IMR-90 (cell line): ENCODE measurements around the gene ACY1. TPM values are rescaled to one million over a fixed set of nuclear protein-coding genes. Genes with fewer than 3 reads are reported as not detected.

Source experiments
- ATAC-seq: fragments of 200-7000 bp; cut with Tn5 transposase; 2 replicates; pipeline ENCODE4 v1.9.1; 2020; ENCODE audit warnings: low read depth, mild to moderate bottlenecking, moderate library complexity
- BruUV-seq: library from RNA; stranded (reverse); fragments of 400-500 nt; replicated peaks from 2 replicates; lab custom pipeline; 2021; lab: Mats Ljungman, UMichigan
- CTCF ChIA-PET: fragments of 300-600 bp; formaldehyde crosslinking; extraction: SDS; loops from one replicate; lab custom pipeline; 2021; ENCODE audit warnings: antibody characterized with exemption; lab: Yijun Ruan, JAX
- POLR2A ChIA-PET: fragments of 300-600 bp; sonication (Branson Sonifier 250); formaldehyde crosslinking; loops from one replicate; lab custom pipeline; 2022; ENCODE audit warnings: antibody characterized with exemption; ENCODE audit not compliant: unreplicated experiment; lab: Charles Lee
- DNase-seq: peaks from one replicate; pipeline ENCODE4 v3.0.0; 2013
- H2AFZ ChIP-seq: replicated peaks from 2 replicates; pipeline ENCODE3; 2013; ENCODE audit warnings: low read length, mild to moderate bottlenecking; ENCODE audit not compliant: poor library complexity
- H2AK5ac ChIP-seq: 2 replicates; pipeline ENCODE4 v1.6.1; 2013; ENCODE audit warnings: low read depth, low read length, inconsistent platforms
- H2AK9ac ChIP-seq: replicated peaks from 2 replicates; pipeline ENCODE3; 2013; ENCODE audit warnings: mild to moderate bottlenecking, low read depth, low read length, moderate library complexity; ENCODE audit not compliant: poor library complexity
- H2BK120ac ChIP-seq: 2 replicates; pipeline ENCODE4 v1.6.1; 2013; ENCODE audit warnings: low read depth, low read length, inconsistent platforms
- H2BK15ac ChIP-seq: 3 replicates; pipeline ENCODE4 v1.6.1; 2013; ENCODE audit warnings: low read depth, low read length, inconsistent platforms
- H2BK20ac ChIP-seq: 2 replicates; pipeline ENCODE4 v1.6.1; 2013; ENCODE audit warnings: low read depth, mild to moderate bottlenecking, inconsistent platforms, low read length, moderate library complexity
- H2BK5ac ChIP-seq: 2 replicates; pipeline ENCODE4 v1.6.1; 2013; ENCODE audit warnings: mild to moderate bottlenecking, low read depth, low read length, inconsistent platforms; ENCODE audit not compliant: poor library complexity, severe bottlenecking
- H3K14ac ChIP-seq: replicated peaks from 2 replicates; pipeline ENCODE4 v1.6.1; 2013; ENCODE audit warnings: low read depth, low read length, inconsistent platforms
- H3K18ac ChIP-seq: 2 replicates; pipeline ENCODE4 v1.6.1; 2013; ENCODE audit warnings: low read depth, low read length, control low read depth
- H3K23ac ChIP-seq: 2 replicates; pipeline ENCODE4 v1.6.1; 2013; ENCODE audit warnings: low read depth, low read length, inconsistent platforms
- H3K27ac ChIP-seq: 2 replicates; pipeline ENCODE4 v1.5.1; 2013; ENCODE audit warnings: mild to moderate bottlenecking, control low read depth, low read length; ENCODE audit not compliant: insufficient read depth
- H3K27me3 ChIP-seq: 2 replicates; pipeline ENCODE4 v1.6.1; 2013; ENCODE audit warnings: low read length; ENCODE audit not compliant: control insufficient read depth, insufficient read depth
- H3K36me3 ChIP-seq: 2 replicates; pipeline ENCODE4 v1.6.1; 2013; ENCODE audit warnings: low read length, mixed read lengths; ENCODE audit not compliant: control insufficient read depth, insufficient read depth
- H3K4ac ChIP-seq: 2 replicates; pipeline ENCODE4 v1.6.1; 2013; ENCODE audit warnings: low read depth, low read length, inconsistent platforms
- H3K4me1 ChIP-seq: 2 replicates; pipeline ENCODE4 v1.6.1; 2013; ENCODE audit warnings: low read length, mixed read lengths; ENCODE audit not compliant: control insufficient read depth, insufficient read depth
- H3K4me2 ChIP-seq: 2 replicates; pipeline ENCODE4 v1.6.1; 2013; ENCODE audit warnings: low read depth, mild to moderate bottlenecking, control low read depth, low read length, moderate library complexity
- H3K4me3 ChIP-seq: 2 replicates; pipeline ENCODE4 v1.5.1; 2013; ENCODE audit warnings: low read depth, mild to moderate bottlenecking, control low read depth, low read length, moderate library complexity; ENCODE audit not compliant: insufficient read depth
- H3K56ac ChIP-seq: 2 replicates; pipeline ENCODE4 v1.6.1; 2013; ENCODE audit warnings: low read length, inconsistent platforms; ENCODE audit not compliant: insufficient read depth; ENCODE audit errors: extremely low read depth
- H3K79me1 ChIP-seq, 2 experiments: 2 replicates each; pipeline ENCODE4 v1.6.1; 2013; ENCODE audit warnings: low read length in 2 of 2, inconsistent platforms in 1 of 2, low read depth in 1 of 2
- H3K9ac ChIP-seq: 2 replicates; pipeline ENCODE4 v1.6.1; 2013; ENCODE audit warnings: low read depth, low read length, control low read depth
- H3K9me1 ChIP-seq: 2 replicates; pipeline ENCODE4 v1.6.1; 2013; ENCODE audit warnings: low read length, inconsistent platforms; ENCODE audit not compliant: insufficient read depth
- H3K9me3 ChIP-seq: 2 replicates; pipeline ENCODE4 v1.6.1; 2013; ENCODE audit warnings: low read length; ENCODE audit not compliant: control insufficient read depth, insufficient read depth
- H4K20me1 ChIP-seq: 2 replicates; pipeline ENCODE4 v1.6.1; 2013; ENCODE audit warnings: low read length, inconsistent platforms; ENCODE audit not compliant: insufficient read depth
- H4K5ac ChIP-seq: 2 replicates; pipeline ENCODE4 v1.6.1; 2013; ENCODE audit warnings: mild to moderate bottlenecking, low read depth, low read length, control low read depth
- H4K8ac ChIP-seq, 2 experiments: 2 replicates each; pipeline ENCODE4 v1.6.1; 2013; ENCODE audit warnings: low read depth in 2 of 2, low read length in 2 of 2, control low read depth in 1 of 2, inconsistent platforms in 1 of 2
- H4K91ac ChIP-seq: 2 replicates; pipeline ENCODE4 v1.6.1; 2013; ENCODE audit warnings: low read depth, low read length, inconsistent platforms; ENCODE audit not compliant: insufficient read depth
- BHLHE40 ChIP-seq: fragments of 150-350 bp; IDR thresholded peaks from 2 replicates; pipeline ENCODE4 v1.6.1; 2016; ENCODE audit warnings: mild to moderate bottlenecking, low read depth, low read length
- RAD21 ChIP-seq: IDR thresholded peaks from 2 replicates; pipeline ENCODE4 v1.6.1; 2012; ENCODE audit warnings: low read length, improper control_type of control experiment
- WGBS, 2 experiments: methylation state at CpG; one replicate each; pipeline versions ENCODE4 v1.1.5 to v1.1.7; 2013; ENCODE audit warnings: missing lambda C conversion rate in 2 of 2; ENCODE audit not compliant: insufficient read length in 1 of 2; ENCODE audit errors: extremely low coverage in 2 of 2; 5-methylcytosine and 5-hydroxymethylcytosine counted together
- dilution Hi-C: fragments of 300-500 bp; cut with HindIII; formaldehyde crosslinking; loops from one replicate; pipeline ENCODE4 v1.14.3; 2018; ENCODE audit warnings: low sequenced_read_pairs; ENCODE audit not compliant: unreplicated experiment
- in situ Hi-C: fragments of 300-500 bp; cut with MboI; formaldehyde crosslinking; loops from 3 replicates; pipeline ENCODE4 v1.14.3; 2019; ENCODE audit warnings: low sequenced_read_pairs, inconsistent platforms, mixed read lengths
- intact Hi-C: fragments of 100-400 bp; cut with micrococcal nuclease; formaldehyde crosslinking; loops from 2 replicates; pipeline ENCODE4 v1.10.0; 2022
- polyA plus RNA-seq, 3 experiments: library from polyadenylated mRNA; depleted of rRNA; stranded (reverse); fragments of >200 nt; gene quantifications; 2 replicates each; pipeline ENCODE4 v1.2.3, GENCODE V29; 2012; ENCODE audit warnings: low replicate concordance in 1 of 3
- total RNA-seq: library from RNA; depleted of rRNA; stranded (reverse); fragments of >200 nt; gene quantifications from 2 replicates; pipeline ENCODE4 v1.2.3, GENCODE V29; 2012
- TF ChIP-seq, protein P1 (sequence below): conservative IDR thresholded peaks from 2 replicates; pipeline ENCODE4 v1.5.1; 2012; ENCODE audit warnings: mild to moderate bottlenecking, low read depth, low read length, improper control_type of control experiment

ACY1 gene
- total and polyA plus RNA-seq, 2 of the 4 experiments (the other 2 are of a cell fraction): 22.0 to 47.1 TPM

- TF ChIP-seq BHLHE40: no peak
- TF ChIP-seq RAD21: no peak
- TF ChIP-seq, protein P1, sequence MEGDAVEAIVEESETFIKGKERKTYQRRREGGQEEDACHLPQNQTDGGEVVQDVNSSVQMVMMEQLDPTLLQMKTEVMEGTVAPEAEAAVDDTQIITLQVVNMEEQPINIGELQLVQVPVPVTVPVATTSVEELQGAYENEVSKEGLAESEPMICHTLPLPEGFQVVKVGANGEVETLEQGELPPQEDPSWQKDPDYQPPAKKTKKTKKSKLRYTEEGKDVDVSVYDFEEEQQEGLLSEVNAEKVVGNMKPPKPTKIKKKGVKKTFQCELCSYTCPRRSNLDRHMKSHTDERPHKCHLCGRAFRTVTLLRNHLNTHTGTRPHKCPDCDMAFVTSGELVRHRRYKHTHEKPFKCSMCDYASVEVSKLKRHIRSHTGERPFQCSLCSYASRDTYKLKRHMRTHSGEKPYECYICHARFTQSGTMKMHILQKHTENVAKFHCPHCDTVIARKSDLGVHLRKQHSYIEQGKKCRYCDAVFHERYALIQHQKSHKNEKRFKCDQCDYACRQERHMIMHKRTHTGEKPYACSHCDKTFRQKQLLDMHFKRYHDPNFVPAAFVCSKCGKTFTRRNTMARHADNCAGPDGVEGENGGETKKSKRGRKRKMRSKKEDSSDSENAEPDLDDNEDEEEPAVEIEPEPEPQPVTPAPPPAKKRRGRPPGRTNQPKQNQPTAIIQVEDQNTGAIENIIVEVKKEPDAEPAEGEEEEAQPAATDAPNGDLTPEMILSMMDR: no peak
These were observed 52.9 kb downstream of the ACY1 start for GRCh38 chr3:52036222-52036694.

More at GRCh38 chr3:52036222-52036694, 52.9 kb downstream of the ACY1 start:
- Histone ChIP-seq H4K91ac (no peak overlapping the region), H4K5ac (no peak overlapping the region), H3K18ac (no peak overlapping the region), H3K23ac (no peak overlapping the region), H2AK5ac (no peak overlapping the region), H3K36me3 (no peaks in the 10 kb centered on the region), H3K9ac (no peak overlapping the region), H4K20me1 (no peaks in the 10 kb centered on the region), H3K9me1 (no peaks in the 10 kb centered on the region), H3K4me1 (no peaks in the 10 kb centered on the region), H3K4ac (no peak overlapping the region), H2BK15ac (no peak overlapping the region), H2AFZ (no peak overlapping the region), H2AK9ac (no peak overlapping the region), H2BK5ac (no peak overlapping the region), H3K4me2 (no peak overlapping the region), H3K56ac (no peak overlapping the region), H2BK20ac (no peak overlapping the region), H4K8ac (no peak overlapping the region), H3K27me3 (no peaks in the 10 kb centered on the region; the same call in 1 of the 2 replicates), H3K4me3 (no peak overlapping the region), H3K27ac (no peak overlapping the region), H3K9me3 (no peaks in the 10 kb centered on the region), H3K14ac (no peak overlapping the region), H3K79me1 (no peaks in the 10 kb centered on the region), H2BK120ac (no peak overlapping the region)
- no TSS peak for BruUV-seq
- POLR2A ChIA-PET: interaction anchor here (0.5 kb wide), 1 partner anchor 51 kb away, joined by 3 read pairs; no protein-coding TSS in a partner anchor
- dilution Hi-C loops: no loop called here
- in situ Hi-C loops: no loop called here
- 92% methylated on average over 2 of the region's 5 CpGs; no CpG with 5 or more reads in 1 of the 2 experiments for WGBS, 2 experiments
- ATAC-seq (no peak), DNase-seq (no peak)
- CTCF ChIA-PET: interaction anchor here (0.5 to 0.6 kb wide), 3 partner anchors 9 to 242 kb away, joined by 3 read pairs; partner anchors contain the start of gene WDR82
- intact Hi-C loops: no loop called here
